ENCODE results near the gene TRMU. TPM values are rescaled to one million over a fixed set of nuclear protein-coding genes. Genes with fewer than 3 reads are reported as not detected.

The TRMU gene
- total RNA-seq, 1 experiment from 2014 or later = 46.6 TPM

GRCh38 chr22:46354176-46354992, 18.9 kb downstream of the TRMU start:
- intact Hi-C loops (cut with micrococcal nuclease) = no loop called here
- Mint-ChIP-seq H3K27me3 (ENCODE audit: insufficient read depth, unreplicated experiment) (no peaks in the 10 kb centered on the region), H3K36me3 (ENCODE audit: insufficient read depth, unreplicated experiment) (peaks cover 48% of the 10 kb centered on the region), H3K4me1 (ENCODE audit: insufficient read depth, unreplicated experiment) (peaks cover 16% of the 10 kb centered on the region), H3K4me3 (ENCODE audit: unreplicated experiment) (no peak overlapping the region), H3K9me3 (ENCODE audit: unreplicated experiment) (no peaks in the 10 kb centered on the region), H3K27ac (ENCODE audit: low read depth, unreplicated experiment) (no peak overlapping the region)
- ChIA-PET POLR2A (interaction anchor here (1.1 kb wide), 1 partner anchor 187 kb away, joined by 8 read pairs; no protein-coding TSS in a partner anchor), CTCF (interaction anchor here (0.6 to 3.3 kb wide), 10 partner anchors 13 to 437 kb away, joined by 3 to 15 read pairs (median 3); no protein-coding TSS in a partner anchor)
- TF ChIP-seq, protein P1, sequence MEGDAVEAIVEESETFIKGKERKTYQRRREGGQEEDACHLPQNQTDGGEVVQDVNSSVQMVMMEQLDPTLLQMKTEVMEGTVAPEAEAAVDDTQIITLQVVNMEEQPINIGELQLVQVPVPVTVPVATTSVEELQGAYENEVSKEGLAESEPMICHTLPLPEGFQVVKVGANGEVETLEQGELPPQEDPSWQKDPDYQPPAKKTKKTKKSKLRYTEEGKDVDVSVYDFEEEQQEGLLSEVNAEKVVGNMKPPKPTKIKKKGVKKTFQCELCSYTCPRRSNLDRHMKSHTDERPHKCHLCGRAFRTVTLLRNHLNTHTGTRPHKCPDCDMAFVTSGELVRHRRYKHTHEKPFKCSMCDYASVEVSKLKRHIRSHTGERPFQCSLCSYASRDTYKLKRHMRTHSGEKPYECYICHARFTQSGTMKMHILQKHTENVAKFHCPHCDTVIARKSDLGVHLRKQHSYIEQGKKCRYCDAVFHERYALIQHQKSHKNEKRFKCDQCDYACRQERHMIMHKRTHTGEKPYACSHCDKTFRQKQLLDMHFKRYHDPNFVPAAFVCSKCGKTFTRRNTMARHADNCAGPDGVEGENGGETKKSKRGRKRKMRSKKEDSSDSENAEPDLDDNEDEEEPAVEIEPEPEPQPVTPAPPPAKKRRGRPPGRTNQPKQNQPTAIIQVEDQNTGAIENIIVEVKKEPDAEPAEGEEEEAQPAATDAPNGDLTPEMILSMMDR (IDR thresholded peaks at IDR 0.05; ENCODE audit: unreplicated experiment) = no peak
- no peak for DNase-seq (ENCODE audit: unreplicated experiment)
- BruUV-seq (replicated peaks) = no TSS peak

- Mint-ChIP-seq H3K4me3 (ENCODE audit: unreplicated experiment) (no peak overlapping the region), H3K9me3 (ENCODE audit: unreplicated experiment) (no peaks in the 10 kb centered on the region), H3K36me3 (ENCODE audit: insufficient read depth, unreplicated experiment) (peaks cover 42% of the 10 kb centered on the region), H3K27me3 (ENCODE audit: insufficient read depth, unreplicated experiment) (no peaks in the 10 kb centered on the region), H3K27ac (ENCODE audit: low read depth, unreplicated experiment) (no peak overlapping the region), H3K4me1 (ENCODE audit: insufficient read depth, unreplicated experiment) (peaks cover 16% of the 10 kb centered on the region)
- intact Hi-C loops (cut with micrococcal nuclease) = loop anchor here (1.0 kb wide), 1 partner anchor 187 kb away; no protein-coding TSS in a partner anchor
- ChIA-PET CTCF (interaction anchor here (0.5 to 3.3 kb wide), 10 partner anchors 12 to 677 kb away, joined by 3 to 41 read pairs (median 3); no protein-coding TSS in a partner anchor), POLR2A (interaction anchor here (1.0 kb wide), 1 partner anchor 188 kb away, joined by 4 read pairs; no protein-coding TSS in a partner anchor)
- BruUV-seq (replicated peaks) = no TSS peak
- TF ChIP-seq, protein P1 (IDR thresholded peaks at IDR 0.05; ENCODE audit: unreplicated experiment) = no peak
- DNase-seq (ENCODE audit: unreplicated experiment) = no peak
These were observed 19.4 kb downstream of the TRMU start for GRCh38 chr22:46354993-46355305.

GRCh38 chr22:46355369-46355995, 20.0 kb downstream of the TRMU start:
- POLR2A ChIA-PET = interaction anchor here (0.6 to 1.0 kb wide), 2 partner anchors 187 to 342 kb away, joined by 3 to 4 read pairs; no protein-coding TSS in a partner anchor
- no TSS peak for BruUV-seq (replicated peaks)
- H3K4me1 Mint-ChIP-seq (ENCODE audit: insufficient read depth, unreplicated experiment) = peaks cover 16% of the 10 kb centered on the region
- CTCF ChIA-PET = interaction anchor here (0.5 to 3.3 kb wide), 9 partner anchors 12 to 678 kb away, joined by 3 to 41 read pairs (median 3); no protein-coding TSS in a partner anchor
- DNase-seq (ENCODE audit: unreplicated experiment) = peak; percentile 68
- no peaks in the 10 kb centered on the region for H3K9me3 Mint-ChIP-seq (ENCODE audit: unreplicated experiment)
- peaks cover 37% of the 10 kb centered on the region for H3K36me3 Mint-ChIP-seq (ENCODE audit: insufficient read depth, unreplicated experiment)
- TF ChIP-seq, protein P1 (IDR thresholded peaks at IDR 0.05; ENCODE audit: unreplicated experiment) = peak; percentile 83
- peak overlapping the region; percentile 60 for H3K27ac Mint-ChIP-seq (ENCODE audit: low read depth, unreplicated experiment)
- intact Hi-C loops (cut with micrococcal nuclease) = loop anchor here (1.0 kb wide), 1 partner anchor 187 kb away; no protein-coding TSS in a partner anchor
- no peaks in the 10 kb centered on the region for H3K27me3 Mint-ChIP-seq (ENCODE audit: insufficient read depth, unreplicated experiment)
- H3K4me3 Mint-ChIP-seq (ENCODE audit: unreplicated experiment) = no peak overlapping the region

- Mint-ChIP-seq H3K27me3 (ENCODE audit: insufficient read depth, unreplicated experiment) (no peaks in the 10 kb centered on the region), H3K4me3 (ENCODE audit: unreplicated experiment) (no peak overlapping the region), H3K27ac (ENCODE audit: low read depth, unreplicated experiment) (peak overlapping the region; percentile 60), H3K4me1 (ENCODE audit: insufficient read depth, unreplicated experiment) (peaks cover 16% of the 10 kb centered on the region), H3K9me3 (ENCODE audit: unreplicated experiment) (no peaks in the 10 kb centered on the region), H3K36me3 (ENCODE audit: insufficient read depth, unreplicated experiment) (peaks cover 38% of the 10 kb centered on the region)
- ChIA-PET POLR2A (interaction anchor here (0.6 to 1.0 kb wide), 3 partner anchors 12 to 343 kb away, joined by 3 to 4 read pairs (median 3); no protein-coding TSS in a partner anchor), CTCF (interaction anchor here (0.6 to 3.3 kb wide), 10 partner anchors 11 to 419 kb away, joined by 3 to 41 read pairs (median 4); no protein-coding TSS in a partner anchor)
- BruUV-seq (replicated peaks) = no TSS peak
- no peak for DNase-seq (ENCODE audit: unreplicated experiment)
- TF ChIP-seq, protein P1 (IDR thresholded peaks at IDR 0.05; ENCODE audit: unreplicated experiment) = no peak
- intact Hi-C loops (cut with micrococcal nuclease) = loop anchor here (1.0 kb wide), 1 partner anchor 186 kb away; no protein-coding TSS in a partner anchor
These were observed 20.5 kb downstream of the TRMU start for GRCh38 chr22:46355996-46356471.
